ENCODE measurements around the gene NPIPB8. TPM values are rescaled to one million over a fixed set of nuclear protein-coding genes. Genes with fewer than 3 reads are reported as not detected.
"Not testable (repeated sequence)": the region's sequence is repeated elsewhere in the genome, so short reads cannot be mapped to it uniquely, and the experiment has no call there.

The NPIPB8 gene
- total and polyA plus RNA-seq, 2 donors (not counting 1 experiment from before 2014, with no cell fraction given) = 0.17 TPM; not detected in 1

GRCh38 chr16:28667480-28667879, 29.6 kb downstream of the NPIPB8 start:
- not testable (repeated sequence) for H3K4me3 ChIP-seq (replicated peaks in 1 of 4; ENCODE audit: control extremely low read depth in 1 of 4, insufficient read depth in 1 of 4, low read depth in 3 of 4, low read length in 4 of 4); H3K9ac ChIP-seq (ENCODE audit: insufficient read depth, low read length); H3K79me2 ChIP-seq (ENCODE audit: control insufficient read depth, insufficient read depth, low read length); H3K4me1 ChIP-seq (ENCODE audit: control insufficient read depth, extremely low read depth, insufficient read depth, low read length); H3K9me3 ChIP-seq (ENCODE audit: control insufficient read depth, insufficient read depth, low read depth, low read length); H3K27me3 ChIP-seq (ENCODE audit: control insufficient read depth, insufficient read depth, low read length); H4K20me1 ChIP-seq (ENCODE audit: control insufficient read depth, extremely low read depth, insufficient read depth, low read length); H2AFZ ChIP-seq (ENCODE audit: low read length); H3K36me3 ChIP-seq (ENCODE audit: control insufficient read depth, insufficient read depth, low read length); DNase-seq (ENCODE audit: low read depth in 2 of 2); H3K27ac ChIP-seq (ENCODE audit: insufficient read depth, low read length); H3K4me2 ChIP-seq (ENCODE audit: extremely low read depth, insufficient read depth, low read length)

DNA sequence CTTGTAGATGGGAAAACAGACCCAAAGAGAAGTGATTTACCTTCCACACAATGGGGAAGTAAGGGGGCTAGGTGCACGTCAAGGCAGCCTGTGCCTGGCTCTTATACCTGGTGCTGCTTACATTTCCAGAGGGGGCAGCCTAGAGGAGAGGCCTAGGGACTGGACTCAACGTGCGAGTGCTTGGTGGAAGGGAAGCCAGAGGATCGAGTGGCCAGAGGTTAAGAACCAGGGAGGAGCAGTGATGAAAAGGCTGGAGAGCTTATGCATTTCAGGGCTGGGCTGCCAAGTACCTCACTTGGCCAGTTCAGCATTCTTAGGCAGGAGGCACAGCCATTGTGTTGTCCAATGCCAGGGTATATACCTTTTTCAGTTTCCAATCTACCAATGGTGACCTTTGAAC, 30.3 kb downstream of the NPIPB8 start:
- H3K9ac ChIP-seq (ENCODE audit: insufficient read depth, low read length); H2AFZ ChIP-seq (ENCODE audit: low read length); H3K79me2 ChIP-seq (ENCODE audit: control insufficient read depth, insufficient read depth, low read length); H3K27ac ChIP-seq (ENCODE audit: insufficient read depth, low read length); H3K4me1 ChIP-seq (ENCODE audit: control insufficient read depth, extremely low read depth, insufficient read depth, low read length); H3K36me3 ChIP-seq (ENCODE audit: control insufficient read depth, insufficient read depth, low read length); H3K4me3 ChIP-seq (replicated peaks in 1 of 4; ENCODE audit: control extremely low read depth in 1 of 4, insufficient read depth in 1 of 4, low read depth in 3 of 4, low read length in 4 of 4); H4K20me1 ChIP-seq (ENCODE audit: control insufficient read depth, extremely low read depth, insufficient read depth, low read length); H3K27me3 ChIP-seq (ENCODE audit: control insufficient read depth, insufficient read depth, low read length); DNase-seq (ENCODE audit: low read depth in 2 of 2); H3K4me2 ChIP-seq (ENCODE audit: extremely low read depth, insufficient read depth, low read length); H3K9me3 ChIP-seq (ENCODE audit: control insufficient read depth, insufficient read depth, low read depth, low read length): not testable (repeated sequence)

GRCh38 chr16:28688327-28688952, 50.6 kb downstream of the NPIPB8 start:
- not testable (repeated sequence) for DNase-seq (ENCODE audit: low read depth in 2 of 2); H3K27ac ChIP-seq (ENCODE audit: insufficient read depth, low read length); H3K9me3 ChIP-seq (ENCODE audit: control insufficient read depth, insufficient read depth, low read depth, low read length); H3K4me1 ChIP-seq (ENCODE audit: control insufficient read depth, extremely low read depth, insufficient read depth, low read length); H3K4me3 ChIP-seq (replicated peaks in 1 of 4; ENCODE audit: control extremely low read depth in 1 of 4, insufficient read depth in 1 of 4, low read depth in 3 of 4, low read length in 4 of 4); H3K36me3 ChIP-seq (ENCODE audit: control insufficient read depth, insufficient read depth, low read length); H3K4me2 ChIP-seq (ENCODE audit: extremely low read depth, insufficient read depth, low read length); H2AFZ ChIP-seq (ENCODE audit: low read length); H3K27me3 ChIP-seq (ENCODE audit: control insufficient read depth, insufficient read depth, low read length); H3K79me2 ChIP-seq (ENCODE audit: control insufficient read depth, insufficient read depth, low read length); H4K20me1 ChIP-seq (ENCODE audit: control insufficient read depth, extremely low read depth, insufficient read depth, low read length); H3K9ac ChIP-seq (ENCODE audit: insufficient read depth, low read length)

DNA sequence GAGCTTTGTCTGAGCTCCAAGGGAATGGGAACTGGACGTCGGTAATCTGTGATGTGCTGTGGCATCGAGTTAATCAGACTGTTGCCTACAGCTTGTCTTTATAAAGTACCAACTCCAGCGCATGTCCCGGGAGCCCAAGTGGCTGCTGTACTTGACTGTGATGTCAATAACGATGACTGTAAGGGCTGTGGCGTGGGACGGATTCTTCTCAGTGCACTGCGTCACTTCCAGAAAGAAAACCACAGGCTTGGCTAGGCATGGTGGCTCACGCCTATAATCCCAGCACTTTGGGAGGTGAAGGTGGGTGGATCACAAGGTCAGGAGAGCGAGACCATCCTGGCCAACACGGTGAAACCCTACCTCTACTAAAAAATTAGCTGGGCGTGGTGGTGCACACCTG, 51.6 kb downstream of the NPIPB8 start:
- H3K27me3 ChIP-seq (ENCODE audit: control insufficient read depth, insufficient read depth, low read length); H3K36me3 ChIP-seq (ENCODE audit: control insufficient read depth, insufficient read depth, low read length); H3K79me2 ChIP-seq (ENCODE audit: control insufficient read depth, insufficient read depth, low read length); H3K9me3 ChIP-seq (ENCODE audit: control insufficient read depth, insufficient read depth, low read depth, low read length); H4K20me1 ChIP-seq (ENCODE audit: control insufficient read depth, extremely low read depth, insufficient read depth, low read length); H3K27ac ChIP-seq (ENCODE audit: insufficient read depth, low read length); H2AFZ ChIP-seq (ENCODE audit: low read length); DNase-seq (ENCODE audit: low read depth in 2 of 2); H3K4me3 ChIP-seq (replicated peaks in 1 of 4; ENCODE audit: control extremely low read depth in 1 of 4, insufficient read depth in 1 of 4, low read depth in 3 of 4, low read length in 4 of 4); H3K4me2 ChIP-seq (ENCODE audit: extremely low read depth, insufficient read depth, low read length); H3K9ac ChIP-seq (ENCODE audit: insufficient read depth, low read length); H3K4me1 ChIP-seq (ENCODE audit: control insufficient read depth, extremely low read depth, insufficient read depth, low read length): not testable (repeated sequence)

- not testable (repeated sequence) for H3K4me2 ChIP-seq (ENCODE audit: extremely low read depth, insufficient read depth, low read length); H3K79me2 ChIP-seq (ENCODE audit: control insufficient read depth, insufficient read depth, low read length); H3K9me3 ChIP-seq (ENCODE audit: control insufficient read depth, insufficient read depth, low read depth, low read length); H4K20me1 ChIP-seq (ENCODE audit: control insufficient read depth, extremely low read depth, insufficient read depth, low read length); H3K27ac ChIP-seq (ENCODE audit: insufficient read depth, low read length); H3K36me3 ChIP-seq (ENCODE audit: control insufficient read depth, insufficient read depth, low read length); H3K9ac ChIP-seq (ENCODE audit: insufficient read depth, low read length); H3K27me3 ChIP-seq (ENCODE audit: control insufficient read depth, insufficient read depth, low read length); H3K4me3 ChIP-seq (replicated peaks in 1 of 4; ENCODE audit: control extremely low read depth in 1 of 4, insufficient read depth in 1 of 4, low read depth in 3 of 4, low read length in 4 of 4); H2AFZ ChIP-seq (ENCODE audit: low read length); DNase-seq (ENCODE audit: low read depth in 2 of 2); H3K4me1 ChIP-seq (ENCODE audit: control insufficient read depth, extremely low read depth, insufficient read depth, low read length)
Observed at GRCh38 chr16:28691722-28692121, 53.9 kb downstream of the NPIPB8 start.

GRCh38 chr16:28693257-28693950, 55.5 kb downstream of the NPIPB8 start:
- not testable (repeated sequence) for DNase-seq (ENCODE audit: low read depth in 2 of 2); H3K4me1 ChIP-seq (ENCODE audit: control insufficient read depth, extremely low read depth, insufficient read depth, low read length); H3K4me3 ChIP-seq (replicated peaks in 1 of 4; ENCODE audit: control extremely low read depth in 1 of 4, insufficient read depth in 1 of 4, low read depth in 3 of 4, low read length in 4 of 4); H3K36me3 ChIP-seq (ENCODE audit: control insufficient read depth, insufficient read depth, low read length); H3K9ac ChIP-seq (ENCODE audit: insufficient read depth, low read length); H4K20me1 ChIP-seq (ENCODE audit: control insufficient read depth, extremely low read depth, insufficient read depth, low read length); H3K27ac ChIP-seq (ENCODE audit: insufficient read depth, low read length); H3K9me3 ChIP-seq (ENCODE audit: control insufficient read depth, insufficient read depth, low read depth, low read length); H3K79me2 ChIP-seq (ENCODE audit: control insufficient read depth, insufficient read depth, low read length); H3K4me2 ChIP-seq (ENCODE audit: extremely low read depth, insufficient read depth, low read length); H2AFZ ChIP-seq (ENCODE audit: low read length); H3K27me3 ChIP-seq (ENCODE audit: control insufficient read depth, insufficient read depth, low read length)

DNA sequence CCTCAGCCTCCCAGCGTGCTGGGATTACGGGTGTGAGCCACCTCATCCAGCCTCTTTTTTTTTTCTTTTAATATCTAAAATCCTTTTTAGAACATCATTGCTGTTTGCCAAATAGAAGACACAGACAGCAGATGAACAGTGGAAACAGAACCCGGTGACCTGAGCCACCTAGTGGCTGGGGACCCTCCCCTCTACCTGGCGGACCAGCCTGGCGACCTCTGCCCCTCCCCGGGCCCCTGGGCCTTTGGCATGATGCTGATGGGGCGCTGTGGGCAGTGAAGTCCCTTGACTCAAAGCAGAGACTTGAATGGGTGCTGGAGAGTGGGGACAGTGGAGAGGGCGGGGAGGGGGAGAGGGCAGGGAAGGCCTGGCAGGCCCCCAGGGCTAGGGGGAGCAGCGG, 61.9 kb downstream of the NPIPB8 start:
- H3K4me2 ChIP-seq (ENCODE audit: extremely low read depth, insufficient read depth, low read length); H3K79me2 ChIP-seq (ENCODE audit: control insufficient read depth, insufficient read depth, low read length); H4K20me1 ChIP-seq (ENCODE audit: control insufficient read depth, extremely low read depth, insufficient read depth, low read length); H3K4me3 ChIP-seq (replicated peaks in 1 of 4; ENCODE audit: control extremely low read depth in 1 of 4, insufficient read depth in 1 of 4, low read depth in 3 of 4, low read length in 4 of 4); H2AFZ ChIP-seq (ENCODE audit: low read length); H3K27ac ChIP-seq (ENCODE audit: insufficient read depth, low read length); H3K9me3 ChIP-seq (ENCODE audit: control insufficient read depth, insufficient read depth, low read depth, low read length); H3K9ac ChIP-seq (ENCODE audit: insufficient read depth, low read length); H3K4me1 ChIP-seq (ENCODE audit: control insufficient read depth, extremely low read depth, insufficient read depth, low read length); DNase-seq (ENCODE audit: low read depth in 2 of 2); H3K27me3 ChIP-seq (ENCODE audit: control insufficient read depth, insufficient read depth, low read length); H3K36me3 ChIP-seq (ENCODE audit: control insufficient read depth, insufficient read depth, low read length): not testable (repeated sequence)
